VCaP (cell line): ENCODE data around the gene HIPK1.

Experiments used
- H3K27ac ChIP-seq: fragments of 450-650 bp; 2 replicates; pipeline ENCODE4 v1.5.1; 2017
- TF ChIP-seq, protein P1 (sequence below): fragments of 450-650 bp; conservative IDR thresholded peaks from 2 replicates; pipeline ENCODE4 v1.5.1; 2017; ENCODE audit warnings: mild to moderate bottlenecking, moderate library complexity

The HIPK1 gene

DNA sequence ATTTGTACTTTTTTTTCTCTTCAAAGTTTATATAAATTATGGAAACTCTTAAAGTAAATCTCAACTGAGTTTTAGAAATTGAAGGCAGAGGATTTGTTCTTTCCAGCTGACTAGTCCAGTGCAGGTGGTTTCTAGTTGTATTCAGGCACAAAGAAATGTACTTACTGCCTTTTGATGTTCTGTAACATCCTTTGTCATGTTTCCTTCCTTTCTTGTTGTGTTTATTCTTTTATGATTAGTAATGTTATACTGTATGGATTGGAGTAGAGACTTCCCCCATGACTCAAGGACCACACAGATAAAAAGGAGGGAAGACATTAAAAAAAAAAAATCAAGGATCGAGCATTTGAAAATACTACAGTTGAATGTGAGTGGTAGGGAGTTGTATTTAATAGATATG is 8.0 kb downstream of the HIPK1 start:
- H3K27ac ChIP-seq: no peak overlapping the region
- TF ChIP-seq, protein P1, sequence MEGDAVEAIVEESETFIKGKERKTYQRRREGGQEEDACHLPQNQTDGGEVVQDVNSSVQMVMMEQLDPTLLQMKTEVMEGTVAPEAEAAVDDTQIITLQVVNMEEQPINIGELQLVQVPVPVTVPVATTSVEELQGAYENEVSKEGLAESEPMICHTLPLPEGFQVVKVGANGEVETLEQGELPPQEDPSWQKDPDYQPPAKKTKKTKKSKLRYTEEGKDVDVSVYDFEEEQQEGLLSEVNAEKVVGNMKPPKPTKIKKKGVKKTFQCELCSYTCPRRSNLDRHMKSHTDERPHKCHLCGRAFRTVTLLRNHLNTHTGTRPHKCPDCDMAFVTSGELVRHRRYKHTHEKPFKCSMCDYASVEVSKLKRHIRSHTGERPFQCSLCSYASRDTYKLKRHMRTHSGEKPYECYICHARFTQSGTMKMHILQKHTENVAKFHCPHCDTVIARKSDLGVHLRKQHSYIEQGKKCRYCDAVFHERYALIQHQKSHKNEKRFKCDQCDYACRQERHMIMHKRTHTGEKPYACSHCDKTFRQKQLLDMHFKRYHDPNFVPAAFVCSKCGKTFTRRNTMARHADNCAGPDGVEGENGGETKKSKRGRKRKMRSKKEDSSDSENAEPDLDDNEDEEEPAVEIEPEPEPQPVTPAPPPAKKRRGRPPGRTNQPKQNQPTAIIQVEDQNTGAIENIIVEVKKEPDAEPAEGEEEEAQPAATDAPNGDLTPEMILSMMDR: no peak

DNA sequence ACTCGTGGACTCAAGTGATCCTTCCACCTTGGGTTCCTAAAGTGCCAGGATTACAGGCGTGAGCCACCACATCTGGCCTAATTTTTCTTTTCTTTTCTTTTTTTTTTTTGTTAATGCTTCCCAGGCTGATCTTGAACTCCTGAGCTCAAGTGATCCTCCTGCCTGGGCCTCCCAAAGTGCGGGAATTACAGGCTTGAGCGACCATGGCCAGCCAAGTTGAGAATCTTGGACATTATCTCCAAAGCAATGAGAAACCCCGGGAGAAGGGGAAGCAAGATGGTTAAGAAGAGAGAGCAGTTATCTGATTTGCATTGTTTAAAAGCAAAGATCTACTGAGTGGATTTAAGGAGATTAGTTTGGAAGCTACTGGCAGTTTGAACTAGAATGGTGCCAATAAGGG is 9.1 kb downstream of the HIPK1 start:
- TF ChIP-seq, protein P1: no peak
- H3K27ac ChIP-seq: no peak overlapping the region

DNA sequence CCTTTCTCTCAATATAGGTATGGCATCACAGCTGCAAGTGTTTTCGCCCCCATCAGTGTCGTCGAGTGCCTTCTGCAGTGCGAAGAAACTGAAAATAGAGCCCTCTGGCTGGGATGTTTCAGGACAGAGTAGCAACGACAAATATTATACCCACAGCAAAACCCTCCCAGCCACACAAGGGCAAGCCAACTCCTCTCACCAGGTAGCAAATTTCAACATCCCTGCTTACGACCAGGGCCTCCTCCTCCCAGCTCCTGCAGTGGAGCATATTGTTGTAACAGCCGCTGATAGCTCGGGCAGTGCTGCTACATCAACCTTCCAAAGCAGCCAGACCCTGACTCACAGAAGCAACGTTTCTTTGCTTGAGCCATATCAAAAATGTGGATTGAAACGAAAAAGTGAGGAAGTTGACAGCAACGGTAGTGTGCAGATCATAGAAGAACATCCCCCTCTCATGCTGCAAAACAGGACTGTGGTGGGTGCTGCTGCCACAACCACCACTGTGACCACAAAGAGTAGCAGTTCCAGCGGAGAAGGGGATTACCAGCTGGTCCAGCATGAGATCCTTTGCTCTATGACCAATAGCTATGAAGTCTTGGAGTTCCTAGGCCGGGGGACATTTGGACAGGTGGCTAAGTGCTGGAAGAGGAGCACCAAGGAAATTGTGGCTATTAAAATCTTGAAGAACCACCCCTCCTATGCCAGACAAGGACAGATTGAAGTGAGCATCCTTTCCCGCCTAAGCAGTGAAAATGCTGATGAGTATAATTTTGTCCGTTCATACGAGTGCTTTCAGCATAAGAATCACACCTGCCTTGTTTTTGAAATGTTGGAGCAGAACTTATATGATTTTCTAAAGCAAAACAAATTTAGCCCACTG is 11.5 kb downstream of the HIPK1 start:
- H3K27ac ChIP-seq: no peak overlapping the region
- TF ChIP-seq, protein P1: no peak

DNA sequence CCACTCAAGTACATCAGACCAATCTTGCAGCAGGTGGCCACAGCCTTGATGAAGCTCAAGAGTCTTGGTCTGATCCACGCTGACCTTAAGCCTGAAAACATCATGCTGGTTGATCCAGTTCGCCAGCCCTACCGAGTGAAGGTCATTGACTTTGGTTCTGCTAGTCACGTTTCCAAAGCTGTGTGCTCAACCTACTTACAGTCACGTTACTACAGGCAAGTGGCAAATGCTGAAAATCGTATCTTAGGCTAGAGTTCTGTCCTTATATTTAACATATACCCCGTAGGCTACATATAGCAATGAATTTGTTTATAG is 12.1 kb downstream of the HIPK1 start:
- TF ChIP-seq, protein P1: no peak
- H3K27ac ChIP-seq: no peak overlapping the region

DNA sequence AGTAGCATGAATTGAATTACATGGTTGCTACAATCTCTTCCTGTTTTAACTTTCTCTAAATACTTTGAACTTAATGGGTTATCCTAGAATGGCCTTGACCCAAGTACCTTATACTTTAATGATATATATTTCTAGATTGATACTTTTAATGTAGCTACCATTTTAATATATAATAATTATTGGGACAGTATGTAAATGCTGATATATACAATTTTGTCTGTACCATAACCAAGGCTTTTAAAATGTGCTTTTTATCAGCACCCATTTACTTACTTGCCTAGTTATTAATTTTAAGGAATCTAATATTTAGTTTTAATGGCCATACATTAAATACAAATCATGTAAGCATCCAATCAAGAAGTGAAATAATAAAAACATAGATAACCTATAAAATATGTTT is 13.4 kb downstream of the HIPK1 start:
- TF ChIP-seq, protein P1: no peak
- no peak overlapping the region for H3K27ac ChIP-seq

DNA sequence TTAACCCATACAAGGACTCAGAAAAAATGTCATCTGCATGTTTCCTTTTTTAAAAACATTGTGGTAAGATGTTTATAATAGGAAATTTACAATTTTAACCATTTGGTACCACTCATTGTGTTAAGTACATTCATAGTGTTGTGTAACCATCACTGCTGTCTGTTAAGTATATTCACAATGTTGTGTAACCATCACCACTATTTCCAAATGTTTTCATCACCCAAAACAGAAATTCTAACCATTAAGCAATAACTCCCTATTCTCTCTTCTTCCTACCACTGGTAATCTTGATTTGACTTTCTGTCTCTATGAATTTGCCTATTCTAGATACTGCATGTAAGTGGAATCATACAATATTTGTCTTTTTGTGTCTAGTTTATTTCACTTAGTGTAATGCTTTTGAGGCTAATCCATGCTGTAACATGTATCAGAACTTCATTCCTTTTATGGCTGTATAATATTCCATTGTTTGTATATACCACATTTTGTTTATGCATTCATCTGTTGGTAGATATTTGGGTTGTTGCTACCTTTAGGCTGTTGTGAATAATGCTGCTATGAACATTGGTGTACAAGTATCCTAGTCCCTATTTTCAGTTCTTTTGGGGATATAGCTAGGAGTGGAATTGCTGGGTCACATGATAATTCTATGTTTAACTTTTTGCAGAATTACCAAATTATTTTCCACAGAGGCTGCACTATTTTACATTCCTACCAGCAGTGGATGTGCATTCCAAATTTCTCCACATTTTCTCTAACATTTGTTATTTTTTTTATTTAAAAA is 14.1 kb downstream of the HIPK1 start:
- TF ChIP-seq, protein P1: no peak
- no peak overlapping the region for H3K27ac ChIP-seq

DNA sequence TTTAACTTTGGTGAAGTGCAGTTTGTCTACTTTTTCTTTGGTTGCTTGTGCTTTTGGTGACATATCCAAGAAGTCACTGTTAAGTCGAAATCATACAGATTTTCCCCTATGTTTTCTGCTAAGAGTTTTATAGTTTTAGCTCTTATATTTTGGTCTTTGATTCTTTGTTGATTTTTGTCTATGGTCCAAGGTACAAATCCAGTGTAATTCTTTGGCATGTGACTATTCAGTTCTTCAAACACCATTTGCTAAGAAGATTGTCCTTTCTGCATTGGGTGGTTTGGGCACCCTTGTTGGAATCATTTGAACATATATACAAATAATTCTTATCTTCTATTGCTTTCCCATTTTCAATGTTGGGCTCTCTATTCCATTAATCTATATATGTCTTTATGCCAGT is 16.2 kb downstream of the HIPK1 start:
- TF ChIP-seq, protein P1: no peak
- no peak overlapping the region for H3K27ac ChIP-seq
